ENCODE results near the gene AVL9. TPM values are rescaled to one million over a fixed set of nuclear protein-coding genes. Genes with fewer than 3 reads are reported as not detected.
A peak's percentile ranks its signal among the peaks of the same experiment; 100 is the strongest.

Gene AVL9
- 10 to 100 TPM; 15.2 to 29.3 (median 18.1) TPM for total RNA-seq

DNA sequence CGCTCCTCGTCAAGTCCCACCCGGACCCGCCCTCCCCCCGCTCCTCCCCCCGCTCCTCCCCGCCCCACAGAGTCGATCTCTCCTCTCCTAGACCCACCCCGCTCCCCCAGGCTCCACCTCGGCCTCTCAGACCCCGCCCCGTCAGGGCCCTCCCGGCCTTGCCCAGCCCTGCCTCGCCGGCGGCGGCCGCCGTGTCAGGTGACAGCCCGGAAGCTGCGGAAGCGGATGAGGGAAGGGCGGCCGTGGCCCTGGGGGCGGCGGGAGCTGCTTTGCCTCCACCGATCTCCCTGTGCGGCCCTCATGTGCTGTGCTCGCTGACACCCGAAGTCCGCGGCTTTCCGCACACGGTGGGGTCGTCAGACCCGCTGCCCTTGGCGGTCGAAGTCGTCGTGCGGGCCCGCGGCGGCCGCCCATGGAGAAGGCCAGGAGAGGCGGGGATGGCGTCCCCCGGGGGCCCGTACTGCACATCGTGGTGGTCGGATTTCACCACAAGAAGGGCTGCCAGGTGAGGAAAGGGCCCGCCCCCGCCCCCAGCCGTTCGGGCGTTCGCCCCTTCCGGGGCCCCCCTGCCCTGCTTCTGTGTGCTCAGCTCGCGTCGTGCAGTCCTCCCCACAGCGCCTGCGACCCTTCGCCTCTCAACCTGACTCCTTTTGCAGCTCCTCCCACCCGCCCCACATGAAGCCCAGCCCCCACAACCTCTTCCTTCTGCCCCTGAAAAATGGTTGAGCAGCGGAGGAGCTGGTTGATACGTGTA lies at the start of gene AVL9:
Gene AVL9, plus strand, starts transcription at position 192 of the 754 bp plus-strand sequence. Its CDS starts 221 bp downstream, at position 413.
- 0 to 1% methylated on average over 29 to 37 of the region's 67 CpGs for WGBS, 2 donors
- DNase-seq (ENCODE audit: low spot score in 2 of 2): peak; percentile 97 to 99
- peak within 1 kb of the TSS; percentile 94 for H3K4me3 ChIP-seq (ENCODE audit: low read depth, poor library complexity, severe bottlenecking)
- intact Hi-C loops (cut with DNase I; ENCODE audit: low total_unique reads): no loop called here
- peak in 1 of 2 donors; percentile 56 for TF ChIP-seq POLR2A (IDR thresholded peaks at IDR 0.05)
- TF ChIP-seq CTCF (IDR thresholded peaks at IDR 0.05): no peak

GRCh38 chr7:32447218-32447617 lies 48.1 kb upstream of the AVL9 start:
- intact Hi-C loops (cut with DNase I; ENCODE audit: low total_unique reads): no loop called here
- H3K4me3 ChIP-seq (ENCODE audit: low read depth, poor library complexity, severe bottlenecking): no peak overlapping the region
- no peak for TF ChIP-seq POLR2A (IDR thresholded peaks at IDR 0.05)
- no peak for TF ChIP-seq CTCF (IDR thresholded peaks at IDR 0.05)
- DNase-seq (ENCODE audit: low spot score in 2 of 2): no peak
- 56 to 64% methylated on average over 2 of the region's 2 CpGs for WGBS, 2 donors

DNA sequence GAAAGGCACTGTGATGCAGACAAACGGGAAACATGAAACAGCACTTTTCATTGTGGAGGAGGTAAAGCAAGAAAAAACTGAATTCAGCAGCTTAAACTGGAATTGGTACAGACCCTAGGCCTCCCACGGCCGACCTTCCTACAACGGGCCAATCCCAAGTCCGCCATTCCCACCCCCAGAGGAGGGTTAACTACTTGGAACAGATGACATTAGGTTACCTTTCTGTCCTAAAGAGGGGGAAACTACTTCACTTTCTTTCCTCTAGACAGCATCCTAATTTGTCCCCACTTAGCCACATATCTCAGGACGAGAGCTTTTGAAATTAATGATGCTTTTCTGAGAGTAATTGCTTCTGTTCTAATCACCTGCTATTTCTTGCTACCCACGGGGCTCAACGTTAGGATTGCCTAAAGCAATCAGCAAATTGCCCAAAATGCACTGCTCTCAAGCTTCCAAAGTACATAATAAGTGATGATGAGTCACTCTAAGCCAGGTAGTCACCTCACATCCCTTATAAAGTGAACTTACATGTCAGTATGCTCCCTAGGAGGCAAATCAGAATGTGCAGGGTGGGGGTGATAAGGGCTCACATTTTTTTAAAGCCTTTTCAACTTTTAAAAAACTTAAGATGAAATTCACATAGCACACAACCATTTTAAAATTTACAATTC lies 41.8 kb upstream of the AVL9 start:
- WGBS, 2 donors: 52% methylated on average over 8 of the region's 8 CpGs
- peak in 1 of 2 donors; percentile 36 for DNase-seq (ENCODE audit: low spot score in 2 of 2)
- intact Hi-C loops (cut with DNase I; ENCODE audit: low total_unique reads): no loop called here
- H3K4me3 ChIP-seq (ENCODE audit: low read depth, poor library complexity, severe bottlenecking): no peak overlapping the region
- TF ChIP-seq POLR2A (IDR thresholded peaks at IDR 0.05) (no peak), CTCF (IDR thresholded peaks at IDR 0.05) (no peak)

- intact Hi-C loops (cut with DNase I; ENCODE audit: low total_unique reads): no loop called here
- DNase-seq (ENCODE audit: low spot score in 2 of 2): peak in 1 of 2 donors; percentile 34
- no peak overlapping the region for H3K4me3 ChIP-seq (ENCODE audit: low read depth, poor library complexity, severe bottlenecking)
- WGBS, 2 donors: 67 to 71% methylated on average over 3 of the region's 3 CpGs
- no peak for TF ChIP-seq POLR2A (IDR thresholded peaks at IDR 0.05)
- TF ChIP-seq CTCF (IDR thresholded peaks at IDR 0.05): no peak
These were observed 37.3 kb upstream of the AVL9 start for GRCh38 chr7:32458025-32458424.

GRCh38 chr7:32459788-32460187 lies 35.5 kb upstream of the AVL9 start:
- DNase-seq (ENCODE audit: low spot score in 2 of 2): peak in 1 of 2 donors; percentile 4
- intact Hi-C loops (cut with DNase I; ENCODE audit: low total_unique reads): no loop called here
- TF ChIP-seq CTCF (IDR thresholded peaks at IDR 0.05) (no peak), POLR2A (IDR thresholded peaks at IDR 0.05) (no peak)
- H3K4me3 ChIP-seq (ENCODE audit: low read depth, poor library complexity, severe bottlenecking): no peak overlapping the region
- 48 to 64% methylated on average over 2 of the region's 2 CpGs for WGBS, 2 donors

Measured in lower leg skin (tissue), 4 donors.